HEK293 (cell line): ENCODE results near the gene RTBDN.

Experiments
- GLI4 ChIP-seq: fragments of 450-650 bp; formaldehyde crosslinking; IDR thresholded peaks from 2 replicates; pipeline ENCODE4 v1.5.1; 2016; ENCODE audit warnings: missing biosample characterization, missing genetic modification characterization
- HOXC10 ChIP-seq: sonication (generic); formaldehyde crosslinking; IDR thresholded peaks from 2 replicates; pipeline ENCODE4 v1.8.1; 2023; ENCODE audit warnings: mild to moderate bottlenecking, missing genetic modification reagents
- SALL2 ChIP-seq: fragments of 450-650 bp; formaldehyde crosslinking; IDR thresholded peaks from 2 replicates; pipeline ENCODE4 v1.5.0; 2017; ENCODE audit warnings: missing biosample characterization, mild to moderate bottlenecking, missing genetic modification characterization, borderline replicate concordance
- SP3 ChIP-seq: fragments of 450-650 bp; formaldehyde crosslinking; IDR thresholded peaks from 2 replicates; pipeline ENCODE4 v1.5.1; 2016; ENCODE audit warnings: missing biosample characterization, missing genetic modification characterization
- YY2 ChIP-seq: fragments of 450-650 bp; formaldehyde crosslinking; IDR thresholded peaks from 2 replicates; pipeline ENCODE4 v1.5.1; 2016; ENCODE audit warnings: missing biosample characterization, missing genetic modification characterization
- ZBTB21 ChIP-seq: fragments of 450-650 bp; formaldehyde crosslinking; IDR thresholded peaks from 2 replicates; pipeline ENCODE4 v1.5.1; 2017; ENCODE audit warnings: missing biosample characterization, missing genetic modification characterization
- ZBTB26 ChIP-seq: fragments of 450-650 bp; formaldehyde crosslinking; optimal IDR thresholded peaks from 2 replicates; pipeline ENCODE3; 2016; ENCODE audit warnings: missing biosample characterization, mild to moderate bottlenecking, missing genetic modification characterization
- ZBTB48 ChIP-seq: fragments of 450-650 bp; formaldehyde crosslinking; IDR thresholded peaks from 2 replicates; pipeline ENCODE4 v1.5.1; 2016; ENCODE audit warnings: missing biosample characterization, missing genetic modification characterization
- ZBTB8A ChIP-seq: fragments of 450-650 bp; formaldehyde crosslinking; IDR thresholded peaks from 2 replicates; pipeline ENCODE4 v1.5.1; 2016; ENCODE audit warnings: missing biosample characterization, missing genetic modification characterization
- ZEB2 ChIP-seq: fragments of 450-650 bp; formaldehyde crosslinking; IDR thresholded peaks from 2 replicates; pipeline ENCODE4 v1.5.1; 2016; ENCODE audit warnings: missing biosample characterization, missing genetic modification characterization
- ZFP69B ChIP-seq: fragments of 450-650 bp; formaldehyde crosslinking; IDR thresholded peaks from 2 replicates; pipeline ENCODE4 v1.5.1; 2016; ENCODE audit warnings: missing biosample characterization, missing genetic modification characterization
- ZIC2 ChIP-seq: fragments of 450-650 bp; formaldehyde crosslinking; IDR thresholded peaks from 2 replicates; pipeline ENCODE4 v1.5.1; 2016; ENCODE audit warnings: missing biosample characterization, missing genetic modification characterization
- ZNF121 ChIP-seq: fragments of 450-650 bp; formaldehyde crosslinking; IDR thresholded peaks from 2 replicates; pipeline ENCODE4 v1.5.1; 2016; ENCODE audit warnings: missing biosample characterization, missing genetic modification characterization
- ZNF16 ChIP-seq: fragments of 450-650 bp; formaldehyde crosslinking; IDR thresholded peaks from 2 replicates; pipeline ENCODE4 v1.5.1; 2016; ENCODE audit warnings: low read depth, missing biosample characterization, missing genetic modification characterization
- ZNF169 ChIP-seq: fragments of 450-650 bp; formaldehyde crosslinking; IDR thresholded peaks from 2 replicates; pipeline ENCODE4 v1.5.1; 2016; ENCODE audit warnings: missing biosample characterization, missing genetic modification characterization
- ZNF302 ChIP-seq: fragments of 450-650 bp; formaldehyde crosslinking; IDR thresholded peaks from 2 replicates; pipeline ENCODE4 v1.5.1; 2016; ENCODE audit warnings: missing biosample characterization, missing genetic modification characterization, low read depth
- ZNF335 ChIP-seq: fragments of 450-650 bp; formaldehyde crosslinking; conservative IDR thresholded peaks from 2 replicates; pipeline ENCODE4 v1.5.1; 2016; ENCODE audit warnings: missing biosample characterization, missing genetic modification characterization
- ZNF362 ChIP-seq: fragments of 450-650 bp; formaldehyde crosslinking; IDR thresholded peaks from 2 replicates; pipeline ENCODE4 v1.5.1; 2016; ENCODE audit warnings: missing biosample characterization, missing genetic modification characterization
- ZNF544 ChIP-seq: fragments of 450-650 bp; formaldehyde crosslinking; IDR thresholded peaks from 2 replicates; pipeline ENCODE4 v1.5.0; 2017; ENCODE audit warnings: missing biosample characterization, missing genetic modification characterization
- ZNF549 ChIP-seq: fragments of 450-650 bp; IDR thresholded peaks from 2 replicates; pipeline ENCODE4 v1.5.1; 2018; ENCODE audit warnings: missing biosample characterization, missing genetic modification characterization, mild to moderate bottlenecking, inconsistent platforms, moderate library complexity
- ZNF76 ChIP-seq: fragments of 450-650 bp; formaldehyde crosslinking; IDR thresholded peaks from 2 replicates; pipeline ENCODE4; 2016; ENCODE audit warnings: low read depth, missing biosample characterization, missing genetic modification characterization, borderline replicate concordance
- ZNF830 ChIP-seq: fragments of 450-650 bp; IDR thresholded peaks from 2 replicates; pipeline ENCODE4 v1.5.0; 2018; ENCODE audit warnings: missing biosample characterization, missing genetic modification characterization, low read depth, mild to moderate bottlenecking, moderate library complexity
- ZSCAN30 ChIP-seq: fragments of 450-650 bp; IDR thresholded peaks from 2 replicates; pipeline ENCODE4 v1.5.1; 2018; ENCODE audit warnings: missing biosample characterization, mild to moderate bottlenecking, missing genetic modification characterization, moderate library complexity
- TF ChIP-seq, protein P1 (sequence below): fragments of 450-650 bp; formaldehyde crosslinking; IDR thresholded peaks from 2 replicates; pipeline ENCODE4 v1.5.1; 2016; ENCODE audit warnings: missing biosample characterization, missing genetic modification characterization
- TF ChIP-seq, protein P2 (sequence below): fragments of 450-650 bp; formaldehyde crosslinking; IDR thresholded peaks from 2 replicates; pipeline ENCODE4 v1.5.1; 2016; ENCODE audit warnings: missing biosample characterization, missing genetic modification characterization
- TF ChIP-seq, protein P3 (sequence below): IDR thresholded peaks from 2 replicates; pipeline ENCODE4 v1.6.1; 2011; ENCODE audit warnings: mild to moderate bottlenecking, low read depth, low read length, borderline replicate concordance
- TF ChIP-seq, protein P4 (sequence below): fragments of 450-650 bp; formaldehyde crosslinking; IDR thresholded peaks from 2 replicates; pipeline ENCODE4 v1.5.1; 2017; ENCODE audit warnings: missing biosample characterization, missing genetic modification characterization
- TF ChIP-seq, protein P5 (sequence below): fragments of 450-650 bp; formaldehyde crosslinking; IDR thresholded peaks from 2 replicates; pipeline ENCODE4 v1.5.1; 2016; ENCODE audit warnings: missing biosample characterization, missing genetic modification characterization

RTBDN gene

DNA sequence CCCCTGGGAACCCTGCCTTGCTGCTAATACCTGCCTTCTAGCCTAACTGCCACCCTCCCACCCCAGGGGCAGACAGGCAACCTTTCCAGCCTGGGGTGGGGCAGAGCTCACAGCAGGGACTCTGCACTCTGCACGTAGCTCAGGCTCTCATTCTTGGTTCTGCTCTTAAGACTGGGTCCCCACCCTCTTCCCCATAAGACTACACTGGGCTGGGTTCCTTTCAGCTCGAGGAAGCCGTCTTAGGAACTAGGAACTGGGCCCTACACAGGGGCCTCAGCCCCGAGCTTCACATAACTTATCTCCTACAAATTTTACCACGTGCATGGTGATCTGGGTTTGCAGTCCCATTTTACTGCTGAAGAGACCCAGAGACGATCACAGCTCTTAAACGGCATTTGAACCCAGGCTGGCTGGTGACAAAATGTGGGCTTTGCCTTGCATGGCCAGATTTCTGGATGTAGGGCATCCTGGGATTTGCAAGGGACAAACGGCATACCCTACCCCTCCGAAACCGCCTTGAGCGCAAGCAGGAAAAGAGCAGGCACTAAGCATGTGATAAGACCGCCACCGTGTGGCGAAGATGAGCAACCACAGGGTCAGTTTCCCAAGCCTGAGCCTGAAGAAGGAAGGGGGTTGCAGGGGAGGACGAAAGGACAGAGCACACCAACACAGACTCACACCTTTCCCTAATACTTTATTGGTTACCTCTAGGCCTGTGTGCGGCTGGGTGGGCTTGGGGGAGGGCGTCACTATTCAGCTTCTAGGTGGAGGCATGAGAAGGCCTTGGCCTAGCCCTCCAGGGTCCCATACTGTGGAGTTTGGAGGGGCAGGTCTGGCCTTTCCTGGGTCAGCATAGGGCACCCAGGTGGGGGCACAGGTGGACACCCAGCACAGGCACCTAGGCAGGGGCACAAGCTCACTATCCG lies 38.0 kb downstream of the RTBDN start (continued):
- TF ChIP-seq ZNF335 (tag by site-specific recombination) (0 out of 2 replicates have a peak, but pooled peaks have one; percentile 29), ZNF549 (tag by site-specific recombination) (no peak), ZNF362 (tag by site-specific recombination) (no peak), ZNF169 (tag by site-specific recombination) (no peak), ZNF76 (tag by site-specific recombination) (peak; percentile 59; the same call in 1 of the 2 replicates), ZBTB48 (tag by site-specific recombination) (peak; percentile 87; the same call in 1 of the 2 replicates), ZEB2 (tag by site-specific recombination) (no peak), ZIC2 (tag by site-specific recombination) (no peak), SALL2 (no peak), ZNF830 (tag by site-specific recombination) (no peak), ZBTB26 (tag by site-specific recombination) (no peak), ZNF302 (tag by site-specific recombination) (no peak), ZNF16 (no peak), SP3 (tag by site-specific recombination) (no peak), HOXC10 (CRISPR knock-in tag) (no peak), ZBTB21 (tag by site-specific recombination) (no peak), YY2 (tag by site-specific recombination) (no peak), ZFP69B (tag by site-specific recombination) (0 out of 2 replicates have a peak, but pooled peaks have one; percentile 28), ZNF121 (tag by site-specific recombination) (no peak), ZBTB8A (tag by site-specific recombination) (0 out of 2 replicates have a peak, but pooled peaks have one; percentile 18), GLI4 (tag by site-specific recombination) (no peak), ZSCAN30 (tag by site-specific recombination) (no peak), ZNF544 (no peak)
- TF ChIP-seq, protein P1, sequence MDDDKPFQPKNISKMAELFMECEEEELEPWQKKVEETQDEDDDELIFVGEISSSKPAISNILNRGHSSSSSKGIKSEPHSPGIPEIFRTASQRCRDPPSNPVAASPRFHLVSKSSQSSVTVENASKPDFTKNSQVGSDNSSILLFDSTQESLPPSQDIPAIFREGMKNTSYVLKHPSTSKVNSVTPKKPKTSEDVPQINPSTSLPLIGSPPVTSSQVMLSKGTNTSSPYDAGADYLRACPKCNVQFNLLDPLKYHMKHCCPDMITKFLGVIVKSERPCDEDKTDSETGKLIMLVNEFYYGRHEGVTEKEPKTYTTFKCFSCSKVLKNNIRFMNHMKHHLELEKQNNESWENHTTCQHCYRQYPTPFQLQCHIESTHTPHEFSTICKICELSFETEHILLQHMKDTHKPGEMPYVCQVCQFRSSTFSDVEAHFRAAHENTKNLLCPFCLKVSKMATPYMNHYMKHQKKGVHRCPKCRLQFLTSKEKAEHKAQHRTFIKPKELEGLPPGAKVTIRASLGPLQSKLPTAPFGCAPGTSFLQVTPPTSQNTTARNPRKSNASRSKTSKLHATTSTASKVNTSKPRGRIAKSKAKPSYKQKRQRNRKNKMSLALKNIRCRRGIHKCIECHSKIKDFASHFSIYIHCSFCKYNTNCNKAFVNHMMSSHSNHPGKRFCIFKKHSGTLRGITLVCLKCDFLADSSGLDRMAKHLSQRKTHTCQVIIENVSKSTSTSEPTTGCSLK (tag by site-specific recombination), result no peak
- TF ChIP-seq, protein P2, sequence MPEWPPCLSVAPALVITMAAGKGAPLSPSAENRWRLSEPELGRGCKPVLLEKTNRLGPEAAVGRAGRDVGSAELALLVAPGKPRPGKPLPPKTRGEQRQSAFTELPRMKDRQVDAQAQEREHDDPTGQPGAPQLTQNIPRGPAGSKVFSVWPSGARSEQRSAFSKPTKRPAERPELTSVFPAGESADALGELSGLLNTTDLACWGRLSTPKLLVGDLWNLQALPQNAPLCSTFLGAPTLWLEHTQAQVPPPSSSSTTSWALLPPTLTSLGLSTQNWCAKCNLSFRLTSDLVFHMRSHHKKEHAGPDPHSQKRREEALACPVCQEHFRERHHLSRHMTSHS (tag by site-specific recombination), result no peak
- TF ChIP-seq, protein P3, sequence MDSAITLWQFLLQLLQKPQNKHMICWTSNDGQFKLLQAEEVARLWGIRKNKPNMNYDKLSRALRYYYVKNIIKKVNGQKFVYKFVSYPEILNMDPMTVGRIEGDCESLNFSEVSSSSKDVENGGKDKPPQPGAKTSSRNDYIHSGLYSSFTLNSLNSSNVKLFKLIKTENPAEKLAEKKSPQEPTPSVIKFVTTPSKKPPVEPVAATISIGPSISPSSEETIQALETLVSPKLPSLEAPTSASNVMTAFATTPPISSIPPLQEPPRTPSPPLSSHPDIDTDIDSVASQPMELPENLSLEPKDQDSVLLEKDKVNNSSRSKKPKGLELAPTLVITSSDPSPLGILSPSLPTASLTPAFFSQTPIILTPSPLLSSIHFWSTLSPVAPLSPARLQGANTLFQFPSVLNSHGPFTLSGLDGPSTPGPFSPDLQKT, result no peak
- TF ChIP-seq, protein P4, sequence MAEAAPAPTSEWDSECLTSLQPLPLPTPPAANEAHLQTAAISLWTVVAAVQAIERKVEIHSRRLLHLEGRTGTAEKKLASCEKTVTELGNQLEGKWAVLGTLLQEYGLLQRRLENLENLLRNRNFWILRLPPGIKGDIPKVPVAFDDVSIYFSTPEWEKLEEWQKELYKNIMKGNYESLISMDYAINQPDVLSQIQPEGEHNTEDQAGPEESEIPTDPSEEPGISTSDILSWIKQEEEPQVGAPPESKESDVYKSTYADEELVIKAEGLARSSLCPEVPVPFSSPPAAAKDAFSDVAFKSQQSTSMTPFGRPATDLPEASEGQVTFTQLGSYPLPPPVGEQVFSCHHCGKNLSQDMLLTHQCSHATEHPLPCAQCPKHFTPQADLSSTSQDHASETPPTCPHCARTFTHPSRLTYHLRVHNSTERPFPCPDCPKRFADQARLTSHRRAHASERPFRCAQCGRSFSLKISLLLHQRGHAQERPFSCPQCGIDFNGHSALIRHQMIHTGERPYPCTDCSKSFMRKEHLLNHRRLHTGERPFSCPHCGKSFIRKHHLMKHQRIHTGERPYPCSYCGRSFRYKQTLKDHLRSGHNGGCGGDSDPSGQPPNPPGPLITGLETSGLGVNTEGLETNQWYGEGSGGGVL (tag by site-specific recombination), result no peak
- TF ChIP-seq, protein P5, sequence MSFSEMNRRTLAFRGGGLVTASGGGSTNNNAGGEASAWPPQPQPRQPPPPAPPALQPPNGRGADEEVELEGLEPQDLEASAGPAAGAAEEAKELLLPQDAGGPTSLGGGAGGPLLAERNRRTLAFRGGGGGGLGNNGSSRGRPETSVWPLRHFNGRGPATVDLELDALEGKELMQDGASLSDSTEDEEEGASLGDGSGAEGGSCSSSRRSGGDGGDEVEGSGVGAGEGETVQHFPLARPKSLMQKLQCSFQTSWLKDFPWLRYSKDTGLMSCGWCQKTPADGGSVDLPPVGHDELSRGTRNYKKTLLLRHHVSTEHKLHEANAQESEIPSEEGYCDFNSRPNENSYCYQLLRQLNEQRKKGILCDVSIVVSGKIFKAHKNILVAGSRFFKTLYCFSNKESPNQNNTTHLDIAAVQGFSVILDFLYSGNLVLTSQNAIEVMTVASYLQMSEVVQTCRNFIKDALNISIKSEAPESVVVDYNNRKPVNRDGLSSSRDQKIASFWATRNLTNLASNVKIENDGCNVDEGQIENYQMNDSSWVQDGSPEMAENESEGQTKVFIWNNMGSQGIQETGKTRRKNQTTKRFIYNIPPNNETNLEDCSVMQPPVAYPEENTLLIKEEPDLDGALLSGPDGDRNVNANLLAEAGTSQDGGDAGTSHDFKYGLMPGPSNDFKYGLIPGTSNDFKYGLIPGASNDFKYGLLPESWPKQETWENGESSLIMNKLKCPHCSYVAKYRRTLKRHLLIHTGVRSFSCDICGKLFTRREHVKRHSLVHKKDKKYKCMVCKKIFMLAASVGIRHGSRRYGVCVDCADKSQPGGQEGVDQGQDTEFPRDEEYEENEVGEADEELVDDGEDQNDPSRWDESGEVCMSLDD (tag by site-specific recombination), result no peak
